Ascending aorta (tissue), 2 donors: ENCODE measurements around the gene PARL. TPM values are rescaled to one million over a fixed set of nuclear protein-coding genes. Genes with fewer than 3 reads are reported as not detected.

Source experiments
- DNase-seq, 2 donors: peaks; one replicate each; pipeline ENCODE4 v3.0.0-alpha.2; 2019; ENCODE audit warnings: low spot score in 2 of 2
- H3K27ac ChIP-seq, 2 donors: fragments of 200-600 bp; sonication (generic); one replicate each; pipeline ENCODE4 v1.5.1; 2016 to 2017; ENCODE audit warnings: mild to moderate bottlenecking in 1 of 2
- H3K27me3 ChIP-seq: fragments of 200-600 bp; sonication (generic); one replicate; pipeline ENCODE4 v1.5.1; 2017
- H3K36me3 ChIP-seq, 2 donors: fragments of 200-600 bp; sonication (generic); one replicate each; pipeline ENCODE4 v1.5.1; 2016
- H3K4me1 ChIP-seq, 2 donors: fragments of 200-600 bp; sonication (generic); one replicate each; pipeline ENCODE4 v1.5.1; 2016 to 2017; ENCODE audit warnings: mild to moderate bottlenecking in 1 of 2
- H3K4me3 ChIP-seq, 2 donors: fragments of 200-600 bp; sonication (generic); one replicate each; pipeline ENCODE4 v1.5.1; 2016 to 2017; ENCODE audit warnings: mild to moderate bottlenecking in 1 of 2
- H3K9me3 ChIP-seq, 2 donors: fragments of 200-600 bp; sonication (generic); one replicate each; pipeline ENCODE4 v1.5.1; 2016
- CTCF ChIP-seq, 3 experiments: fragments of 200-600 bp in 2 of 3; fragments of 450-650 bp in 1 of 3; sonication (generic) in 2 of 3; IDR thresholded peaks; one replicate each; pipeline ENCODE4 v1.5.1; 2016 to 2019; ENCODE audit warnings: antibody characterized with exemption in 3 of 3, mild to moderate bottlenecking in 1 of 3, moderate library complexity in 1 of 3
- intact Hi-C: fragments of 100-400 bp; cut with DNase I; formaldehyde crosslinking; loops from one replicate; pipeline ENCODE4 v1.15.1; 2023
- total RNA-seq: library from RNA; depleted of rRNA; stranded (reverse); fragments of >200 nt; gene quantifications from one replicate; pipeline ENCODE4 v1.1.0, GENCODE V29; 2016

PARL gene
- total RNA-seq, 1 donor from 2014 or later, result 14.3 TPM

- Histone ChIP-seq H3K36me3 (no peaks in the 10 kb centered on the region), H3K4me1 (no peaks in the 10 kb centered on the region), H3K27ac (no peak overlapping the region), H3K4me3 (no peak overlapping the region), H3K27me3 (no peaks in the 10 kb centered on the region), H3K9me3 (no peaks in the 10 kb centered on the region)
- TF ChIP-seq CTCF (IDR thresholded peaks at IDR 0.05), result no peak
- DNase-seq, result no peak
- intact Hi-C loops, result no loop called here
Observed at GRCh38 chr3:183904833-183905780, 20.4 kb upstream of the PARL start.

GRCh38 chr3:183898028-183898431, 13.3 kb upstream of the PARL start:
- TF ChIP-seq CTCF (IDR thresholded peaks at IDR 0.05), result no peak
- Histone ChIP-seq H3K9me3 (no peaks in the 10 kb centered on the region), H3K36me3 (no peaks in the 10 kb centered on the region), H3K4me1 (no peaks in the 10 kb centered on the region), H3K27me3 (no peaks in the 10 kb centered on the region), H3K27ac (no peak overlapping the region), H3K4me3 (no peak overlapping the region)
- no peak for DNase-seq
- intact Hi-C loops, result loop anchor here (5.0 kb wide), 1 partner anchor 349 kb away; the partner anchor contains the start of genes ALG3 and EEF1AKMT4

GRCh38 chr3:183897606-183898005, 12.9 kb upstream of the PARL start:
- no peak overlapping the region for H3K4me3 ChIP-seq
- DNase-seq, result no peak
- H3K27me3 ChIP-seq, result no peaks in the 10 kb centered on the region
- H3K27ac ChIP-seq, result no peak overlapping the region
- no peaks in the 10 kb centered on the region for H3K9me3 ChIP-seq
- H3K36me3 ChIP-seq, result no peaks in the 10 kb centered on the region
- no peak for TF ChIP-seq CTCF (IDR thresholded peaks at IDR 0.05)
- intact Hi-C loops, result loop anchor here (5.0 kb wide), 1 partner anchor 350 kb away; the partner anchor contains the start of genes ALG3 and EEF1AKMT4
- H3K4me1 ChIP-seq, result no peaks in the 10 kb centered on the region

- Histone ChIP-seq H3K9me3 (no peaks in the 10 kb centered on the region), H3K27ac (no peak overlapping the region), H3K27me3 (no peaks in the 10 kb centered on the region), H3K4me3 (no peak overlapping the region), H3K36me3 (no peaks in the 10 kb centered on the region), H3K4me1 (no peaks in the 10 kb centered on the region)
- no peak for DNase-seq
- intact Hi-C loops, result loop anchor here (5.0 kb wide), 1 partner anchor 351 kb away; the partner anchor contains the start of genes ALG3 and EEF1AKMT4
- no peak for TF ChIP-seq CTCF (IDR thresholded peaks at IDR 0.05)
Observed at GRCh38 chr3:183896610-183897009, 11.9 kb upstream of the PARL start.

- no peaks in the 10 kb centered on the region for H3K4me1 ChIP-seq
- no peak for TF ChIP-seq CTCF (IDR thresholded peaks at IDR 0.05)
- DNase-seq, result no peak
- no peak overlapping the region for H3K4me3 ChIP-seq
- intact Hi-C loops, result loop anchor here (5.0 kb wide), 1 partner anchor 351 kb away; the partner anchor contains the start of genes ALG3 and EEF1AKMT4
- no peaks in the 10 kb centered on the region for H3K36me3 ChIP-seq
- no peaks in the 10 kb centered on the region for H3K27me3 ChIP-seq
- H3K9me3 ChIP-seq, result no peaks in the 10 kb centered on the region
- H3K27ac ChIP-seq, result no peak overlapping the region
Observed at GRCh38 chr3:183896184-183896583, 11.5 kb upstream of the PARL start.
